HepG2 (cell line): Measurements from ENCODE around the gene C3orf22. TPM values are rescaled to one million over a fixed set of nuclear protein-coding genes. Genes with fewer than 3 reads are reported as not detected.
A peak's percentile ranks its signal among the peaks of the same experiment; 100 is the strongest.

Source experiments
- ATAC-seq: fragments of 200-7000 bp; cut with Tn5 transposase; 3 replicates; pipeline ENCODE4 v1.9.1; 2020; ENCODE audit warnings: mild to moderate bottlenecking, moderate library complexity
- BruUV-seq: library from RNA; stranded (reverse); fragments of 400-500 nt; replicated peaks from 2 replicates; lab custom pipeline; 2021; lab: Mats Ljungman, UMichigan
- CTCF ChIA-PET: fragments of 300-600 bp; formaldehyde crosslinking; extraction: SDS; loops from one replicate; lab custom pipeline; 2021; ENCODE audit warnings: low total read pairs, inconsistent platforms, low intra/inter-chr PET ratio; lab: Yijun Ruan, JAX
- POLR2A ChIA-PET: fragments of 350-600 bp; sonication (Branson Sonifier 250); formaldehyde crosslinking; loops from one replicate; lab custom pipeline; 2020; ENCODE audit warnings: antibody characterized with exemption, inconsistent platforms; lab: Yijun Ruan, JAX
- DNase-seq: peaks from one replicate; pipeline ENCODE4 v3.0.0-alpha.2; 2015; ENCODE audit warnings: low spot score
- FAIRE-seq: peaks from 3 replicates; lab custom pipeline; 2011; peaks lifted over from hg19 to GRCh38; lab: Jason Lieb, UNC
- H2AFZ ChIP-seq: one replicate; pipeline ENCODE4 v1.6.1; 2011; ENCODE audit warnings: low read length, inconsistent platforms
- H3K27ac ChIP-seq: fragments of 300-600 bp; 3 replicates; pipeline ENCODE4 v1.8.0; 2011; ENCODE audit warnings: mixed run types, mild to moderate bottlenecking, mixed read lengths, low read length, inconsistent platforms; ENCODE audit not compliant: insufficient read depth; ENCODE audit errors: extremely low read length
- H3K27me3 ChIP-seq, 2 experiments: fragments of 200-600 bp in 1 of 2; 2 replicates in 1 of 2; 3 replicates in 1 of 2; pipeline versions ENCODE4 v1.6.0 to v1.8.0; 2011; ENCODE audit warnings: low read length in 2 of 2, mild to moderate bottlenecking in 2 of 2, moderate library complexity in 2 of 2, inconsistent platforms in 1 of 2; ENCODE audit not compliant: insufficient read depth in 2 of 2, control insufficient read depth in 1 of 2
- H3K36me3 ChIP-seq, 2 experiments: fragments of 200-600 bp in 1 of 2; replicated peaks in 1 of 2; 2 replicates in 1 of 2; 3 replicates in 1 of 2; pipeline versions ENCODE4 v1.5.1 to v1.8.0; 2011; ENCODE audit warnings: low read length in 2 of 2, inconsistent platforms in 1 of 2; ENCODE audit not compliant: insufficient read depth in 2 of 2, control insufficient read depth in 1 of 2
- H3K4me1 ChIP-seq: 2 replicates; pipeline ENCODE4 v1.5.1; 2012; ENCODE audit warnings: low read length, inconsistent platforms; ENCODE audit not compliant: insufficient read depth
- H3K4me2 ChIP-seq: 2 replicates; pipeline ENCODE4 v1.6.0; 2011; ENCODE audit warnings: low read depth, low read length, inconsistent platforms
- H3K4me3 ChIP-seq, 3 experiments: fragments of 200-600 bp in 1 of 3; sonication (generic), shearing (Covaris generic) in 1 of 3; replicated peaks in 1 of 3; 2 replicates each; pipeline ENCODE4 v1.5.1; 2011 to 2016; ENCODE audit warnings: low read length in 3 of 3, inconsistent platforms in 2 of 3, low read depth in 2 of 3, mild to moderate bottlenecking in 2 of 3, control low read depth in 1 of 3, mixed read lengths in 1 of 3; ENCODE audit not compliant: insufficient read depth in 1 of 3
- H3K79me2 ChIP-seq: one replicate; pipeline ENCODE4 v1.6.1; 2011; ENCODE audit warnings: low read length, inconsistent platforms; ENCODE audit not compliant: insufficient read depth
- H3K9ac ChIP-seq: 2 replicates; pipeline ENCODE4 v1.6.0; 2011; ENCODE audit warnings: mild to moderate bottlenecking, low read depth, low read length, inconsistent platforms; ENCODE audit not compliant: insufficient read depth
- H3K9me3 ChIP-seq: 2 replicates; pipeline ENCODE4 v1.5.1; 2012; ENCODE audit warnings: mild to moderate bottlenecking, low read length
- H4K20me1 ChIP-seq: 2 replicates; pipeline ENCODE4 v1.6.0; 2011; ENCODE audit warnings: inconsistent platforms, mild to moderate bottlenecking, low read length, moderate library complexity; ENCODE audit not compliant: insufficient read depth
- CENPT ChIP-seq: sonication (generic); formaldehyde crosslinking; IDR thresholded peaks from 2 replicates; pipeline ENCODE4 v1.8.0; 2022; ENCODE audit warnings: low read depth, mild to moderate bottlenecking, moderate library complexity, missing genetic modification reagents
- ELF1 ChIP-seq: sonication (generic); formaldehyde crosslinking; IDR thresholded peaks from 2 replicates; pipeline ENCODE4 v1.4.0; 2020; ENCODE audit warnings: missing genetic modification reagents
- NFIC ChIP-seq: IDR thresholded peaks from 2 replicates; pipeline ENCODE4 v1.6.1; 2012; ENCODE audit warnings: mild to moderate bottlenecking, low read length, inconsistent platforms
- RFX1 ChIP-seq: fragments of 450-650 bp; IDR thresholded peaks from 2 replicates; pipeline ENCODE4 v1.6.1; 2017
- SRF ChIP-seq: IDR thresholded peaks from 2 replicates; pipeline ENCODE4 v1.6.1; 2011; ENCODE audit warnings: mild to moderate bottlenecking, low read depth, low read length, moderate library complexity
- ZC3H4 ChIP-seq: sonication (generic); formaldehyde crosslinking; IDR thresholded peaks from 2 replicates; pipeline ENCODE4 v1.4.0; 2020; ENCODE audit warnings: missing genetic modification reagents, borderline replicate concordance
- ZMYM2 ChIP-seq: sonication (generic); formaldehyde crosslinking; IDR thresholded peaks from 2 replicates; pipeline ENCODE4 v1.8.0; 2022; ENCODE audit warnings: mild to moderate bottlenecking, missing genetic modification reagents
- ZNF44 ChIP-seq: sonication (generic); formaldehyde crosslinking; IDR thresholded peaks from 2 replicates; pipeline ENCODE4 v1.5.1; 2020; ENCODE audit warnings: mild to moderate bottlenecking, missing genetic modification reagents
- ZNF577 ChIP-seq: sonication (generic); formaldehyde crosslinking; IDR thresholded peaks from 2 replicates; pipeline ENCODE4 v1.4.0; 2020; ENCODE audit warnings: mild to moderate bottlenecking, low read depth, missing genetic modification reagents, borderline replicate concordance
- ZNF792 ChIP-seq: IDR thresholded peaks from 2 replicates; pipeline ENCODE4 v1.6.1; 2016
- ZNF816 ChIP-seq: sonication (generic); formaldehyde crosslinking; IDR thresholded peaks from 2 replicates; pipeline ENCODE4 v1.8.0; 2022; ENCODE audit warnings: missing genetic modification reagents, mild to moderate bottlenecking, borderline replicate concordance
- WGBS: methylation state at CpG from one replicate; pipeline ENCODE4 v1.1.6; 2017; ENCODE audit warnings: low lambda C conversion rate; 5-methylcytosine and 5-hydroxymethylcytosine counted together
- in situ Hi-C: cut with HindIII; loops from 2 replicates; pipeline ENCODE4 v1.10.0; 2017; ENCODE audit warnings: low pct_unique_long_range_greater_than_20kb; ENCODE audit not compliant: extremely low pct_ligation_motif_present
- intact Hi-C: fragments of 100-400 bp; cut with micrococcal nuclease; formaldehyde crosslinking; loops from one replicate; pipeline ENCODE4 v1.10.0; 2022; ENCODE audit not compliant: unreplicated experiment
- polyA plus RNA-seq, 8 experiments: library from polyadenylated mRNA; depleted of rRNA in 3 of 8; stranded (reverse) in 7 of 8; unstranded in 1 of 8; fragments of >200 nt; fragmentation: Illumina TruSeq in 4 of 8; extraction: Trizol in 4 of 8; gene quantifications; 2 replicates each; pipeline versions ENCODE4 v1.2.1 to v1.2.3, GENCODE V29; 2011 to 2016; ENCODE audit warnings: low read depth in 4 of 8, missing spikeins in 1 of 8, mixed read lengths in 1 of 8; ENCODE audit not compliant: insufficient read depth in 1 of 8
- total RNA-seq, 5 experiments: library from RNA; depleted of rRNA; stranded (reverse); fragments of >200 nt; fragmentation: Illumina TruSeq; extraction: Trizol; gene quantifications; 2 replicates each; pipeline ENCODE4 v1.2.3, GENCODE V29; 2016; ENCODE audit warnings: low read depth in 1 of 5
- TF ChIP-seq, protein P1 (sequence below): sonication (generic); formaldehyde crosslinking; IDR thresholded peaks from 2 replicates; pipeline ENCODE4 v1.4.0; 2020; ENCODE audit warnings: missing genetic modification reagents, borderline replicate concordance

The C3orf22 gene
- total and polyA plus RNA-seq, 2 of the 13 experiments (the other 11 are each of a cell fraction or from before 2014, with no cell fraction given) = not detected

DNA sequence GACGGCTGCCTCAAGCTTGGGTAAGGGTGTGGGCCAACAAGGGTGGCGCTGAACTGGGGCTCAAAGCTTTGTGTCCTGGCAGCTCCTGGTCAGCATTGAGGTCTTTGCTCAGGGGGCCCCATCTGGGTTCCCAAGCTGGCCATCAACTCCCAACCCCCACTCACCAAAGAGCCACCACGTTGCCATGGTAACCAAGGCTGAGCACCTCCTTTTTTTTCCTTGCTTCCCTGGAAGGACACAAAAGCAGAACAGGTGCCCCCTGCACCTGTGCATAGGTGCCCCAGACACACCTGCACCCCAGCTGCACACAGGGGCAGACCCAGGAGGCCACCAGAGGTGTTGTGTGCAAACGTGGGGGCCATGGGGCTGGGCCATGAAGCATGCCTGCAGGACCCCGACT, 57.7 kb downstream of the C3orf22 start:
- no peak for ATAC-seq
- Histone ChIP-seq H3K27me3 (no peaks in the 10 kb centered on the region), H3K79me2 (no peaks in the 10 kb centered on the region), H4K20me1 (no peaks in the 10 kb centered on the region), H3K4me1 (peaks cover 36% of the 10 kb centered on the region), H3K27ac (no peak overlapping the region), H3K9ac (no peak overlapping the region), H3K4me2 (no peak overlapping the region), H3K36me3 (no peaks in the 10 kb centered on the region), H3K4me3 (no peak overlapping the region), H2AFZ (no peak overlapping the region), H3K9me3 (no peaks in the 10 kb centered on the region)
- POLR2A ChIA-PET = no interaction called here
- CTCF ChIA-PET = no interaction called here
- no TSS peak for BruUV-seq
- TF ChIP-seq CENPT (CRISPR knock-in tag) (no peak), RFX1 (peak; percentile 56)
- intact Hi-C loops (no loop called here), in situ Hi-C loops (no loop called here)
- WGBS = 29% methylated on average over 3 of the region's 5 CpGs
- FAIRE-seq = no peak
- no peak for DNase-seq

DNA sequence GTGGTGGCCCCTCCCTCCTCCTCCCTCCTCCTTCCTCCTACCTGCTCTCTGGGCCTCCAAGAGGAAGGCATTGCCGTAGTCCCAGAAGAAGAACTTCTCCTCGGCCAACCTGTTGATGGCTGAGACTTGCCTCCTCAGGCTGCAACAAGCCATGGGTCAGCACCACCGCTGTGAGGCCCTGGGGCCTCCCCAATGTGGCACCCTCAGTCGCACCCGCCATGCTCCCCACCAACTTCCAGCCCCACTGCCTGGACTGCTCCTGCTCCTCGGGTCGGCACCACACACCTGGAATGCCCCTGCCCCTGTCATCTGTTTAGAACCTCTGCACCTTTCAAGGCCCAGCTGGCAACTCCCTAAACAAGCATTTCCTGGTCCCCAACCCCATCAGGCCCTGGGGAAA, 58.7 kb downstream of the C3orf22 start:
- Histone ChIP-seq H2AFZ (no peak overlapping the region), H3K9me3 (no peaks in the 10 kb centered on the region), H3K27ac (no peak overlapping the region), H3K4me3 (no peak overlapping the region), H3K79me2 (no peaks in the 10 kb centered on the region), H3K9ac (no peak overlapping the region), H4K20me1 (no peaks in the 10 kb centered on the region), H3K36me3 (no peaks in the 10 kb centered on the region), H3K27me3 (no peaks in the 10 kb centered on the region), H3K4me2 (no peak overlapping the region), H3K4me1 (peaks cover 36% of the 10 kb centered on the region)
- DNase-seq (no peak), FAIRE-seq (no peak), ATAC-seq (no peak)
- BruUV-seq = no TSS peak
- in situ Hi-C loops = no loop called here
- ChIA-PET POLR2A (no interaction called here), CTCF (no interaction called here)
- 70% methylated on average over 3 of the region's 7 CpGs for WGBS
- intact Hi-C loops = no loop called here
- TF ChIP-seq ZC3H4 (CRISPR knock-in tag) (no peak), SRF (no peak), NFIC (no peak), ZNF792 (CRISPR knock-in tag) (no peak), ZNF44 (CRISPR knock-in tag) (no peak), ZNF816 (CRISPR knock-in tag) (no peak), ZNF577 (CRISPR knock-in tag) (no peak), ZMYM2 (CRISPR knock-in tag) (no peak), ELF1 (CRISPR knock-in tag) (no peak)
- TF ChIP-seq, protein P1, sequence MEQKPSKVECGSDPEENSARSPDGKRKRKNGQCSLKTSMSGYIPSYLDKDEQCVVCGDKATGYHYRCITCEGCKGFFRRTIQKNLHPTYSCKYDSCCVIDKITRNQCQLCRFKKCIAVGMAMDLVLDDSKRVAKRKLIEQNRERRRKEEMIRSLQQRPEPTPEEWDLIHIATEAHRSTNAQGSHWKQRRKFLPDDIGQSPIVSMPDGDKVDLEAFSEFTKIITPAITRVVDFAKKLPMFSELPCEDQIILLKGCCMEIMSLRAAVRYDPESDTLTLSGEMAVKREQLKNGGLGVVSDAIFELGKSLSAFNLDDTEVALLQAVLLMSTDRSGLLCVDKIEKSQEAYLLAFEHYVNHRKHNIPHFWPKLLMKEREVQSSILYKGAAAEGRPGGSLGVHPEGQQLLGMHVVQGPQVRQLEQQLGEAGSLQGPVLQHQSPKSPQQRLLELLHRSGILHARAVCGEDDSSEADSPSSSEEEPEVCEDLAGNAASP (CRISPR knock-in tag) = no peak
